GM19438 (cell line): ENCODE measurements around the gene NFKBIE.

Source experiments
- ATAC-seq: cut with Tn5 transposase; IDR thresholded peaks from one replicate; pipeline ENCODE4 v1.9.1; 2021; ENCODE audit warnings: low read depth; ENCODE audit not compliant: unreplicated experiment

The NFKBIE gene

GRCh38 chr6:44217332-44218143 lies 47.8 kb downstream of the NFKBIE start:
- ATAC-seq, result no peak

GRCh38 chr6:44216677-44217331 lies 48.5 kb downstream of the NFKBIE start, which contains the start of gene MYMX:
MYMX (plus strand) TSS chr6:44216926; CDS start chr6:44217472, 546 bp downstream.
- ATAC-seq, result no peak

GRCh38 chr6:44214307-44214706 lies 51.0 kb downstream of the NFKBIE start:
- no peak for ATAC-seq

- no peak for ATAC-seq
Measured at GRCh38 chr6:44211284-44211683, 54.1 kb downstream of the NFKBIE start.
